ENCODE measurements around the gene PRM2. TPM values are rescaled to one million over a fixed set of nuclear protein-coding genes. Genes with fewer than 3 reads are reported as not detected.

PRM2 gene
- total RNA-seq, 1 donor from 2014 or later: not detected

- intact Hi-C loops (cut with micrococcal nuclease): no loop called here
- Histone ChIP-seq H3K4me1 (peaks cover 6% of the 10 kb centered on the region), H3K27ac (replicated peaks) (no peak overlapping the region), H3K9me3 (replicated peaks) (no peaks in the 10 kb centered on the region), H3K4me3 (no peak overlapping the region), H3K27me3 (ENCODE audit: low read depth) (no peaks in the 10 kb centered on the region), H3K36me3 (no peaks in the 10 kb centered on the region)
- TF ChIP-seq CTCF (IDR thresholded peaks at IDR 0.05; ENCODE audit: borderline replicate concordance): no peak
- no peak for DNase-seq
Observed at GRCh38 chr16:11309895-11310633, 33.8 kb upstream of the PRM2 start.

GRCh38 chr16:11308493-11309283 is 32.4 kb upstream of the PRM2 start:
- H3K9me3 ChIP-seq (replicated peaks): no peaks in the 10 kb centered on the region
- H3K27me3 ChIP-seq (ENCODE audit: low read depth): no peaks in the 10 kb centered on the region
- no peak overlapping the region for H3K27ac ChIP-seq (replicated peaks)
- H3K36me3 ChIP-seq: no peaks in the 10 kb centered on the region
- no peak for DNase-seq
- H3K4me1 ChIP-seq: peaks cover 7% of the 10 kb centered on the region
- intact Hi-C loops (cut with micrococcal nuclease): no loop called here
- H3K4me3 ChIP-seq: no peak overlapping the region
- no peak for TF ChIP-seq CTCF (IDR thresholded peaks at IDR 0.05; ENCODE audit: borderline replicate concordance)

- no peak for DNase-seq
- Histone ChIP-seq H3K36me3 (no peaks in the 10 kb centered on the region), H3K27me3 (ENCODE audit: low read depth) (no peaks in the 10 kb centered on the region), H3K4me3 (no peak overlapping the region), H3K27ac (replicated peaks) (no peak overlapping the region), H3K9me3 (replicated peaks) (no peaks in the 10 kb centered on the region), H3K4me1 (peaks cover 13% of the 10 kb centered on the region)
- intact Hi-C loops (cut with micrococcal nuclease): no loop called here
- TF ChIP-seq CTCF (IDR thresholded peaks at IDR 0.05; ENCODE audit: borderline replicate concordance): no peak
Observed at GRCh38 chr16:11307639-11308492, 31.6 kb upstream of the PRM2 start.

- DNase-seq: no peak
- H3K36me3 ChIP-seq: no peaks in the 10 kb centered on the region
- intact Hi-C loops (cut with micrococcal nuclease): no loop called here
- no peak for TF ChIP-seq CTCF (IDR thresholded peaks at IDR 0.05; ENCODE audit: borderline replicate concordance)
- peaks cover 13% of the 10 kb centered on the region for H3K4me1 ChIP-seq
- H3K27me3 ChIP-seq (ENCODE audit: low read depth): no peaks in the 10 kb centered on the region
- H3K27ac ChIP-seq (replicated peaks): no peak overlapping the region
- no peak overlapping the region for H3K4me3 ChIP-seq
- H3K9me3 ChIP-seq (replicated peaks): no peaks in the 10 kb centered on the region
Observed at GRCh38 chr16:11306997-11307638, 30.8 kb upstream of the PRM2 start.

- Histone ChIP-seq H3K27me3 (ENCODE audit: low read depth) (no peaks in the 10 kb centered on the region), H3K9me3 (replicated peaks) (no peaks in the 10 kb centered on the region), H3K4me3 (no peak overlapping the region), H3K36me3 (no peaks in the 10 kb centered on the region), H3K27ac (replicated peaks) (no peak overlapping the region), H3K4me1 (peaks cover 13% of the 10 kb centered on the region)
- intact Hi-C loops (cut with micrococcal nuclease): no loop called here
- no peak for DNase-seq
- no peak for TF ChIP-seq CTCF (IDR thresholded peaks at IDR 0.05; ENCODE audit: borderline replicate concordance)
Observed at GRCh38 chr16:11306381-11306780, 30.1 kb upstream of the PRM2 start.

Data from left ventricle myocardium inferior (tissue), 1 donor.